MM.1S (cell line): Measurements from ENCODE around the gene SEMA4C.

ENCODE experiments used
- DNase-seq: peaks from one replicate; pipeline ENCODE4 v3.0.0-alpha.2; 2015
- H2AFZ ChIP-seq: fragments of 300-600 bp; sonication (generic); 2 replicates; pipeline ENCODE4 v1.6.0; 2016; ENCODE audit warnings: antibody characterized with exemption, low read length
- H3F3A ChIP-seq: fragments of 300-600 bp; sonication (generic); 2 replicates; pipeline ENCODE4 v1.6.1; 2016; ENCODE audit warnings: mild to moderate bottlenecking, antibody characterized with exemption, low read length, moderate library complexity, mixed read lengths; ENCODE audit not compliant: insufficient read depth
- H3K27ac ChIP-seq: fragments of 300-600 bp; sonication (generic); 2 replicates; pipeline ENCODE4 v1.5.1; 2016; ENCODE audit warnings: mild to moderate bottlenecking, low read length
- H3K27me3 ChIP-seq: fragments of 300-600 bp; sonication (generic); replicated peaks from 2 replicates; pipeline ENCODE4 v1.6.0; 2016; ENCODE audit warnings: low read length; ENCODE audit not compliant: insufficient read depth
- H3K36me3 ChIP-seq: fragments of 300-600 bp; sonication (generic); replicated peaks from 2 replicates; pipeline ENCODE4 v1.6.1; 2016; ENCODE audit warnings: mild to moderate bottlenecking, low read length, mixed read lengths; ENCODE audit not compliant: insufficient read depth
- H3K4me1 ChIP-seq: fragments of 300-600 bp; sonication (generic); 2 replicates; pipeline ENCODE4 v1.6.1; 2016; ENCODE audit warnings: low read length, mixed read lengths
- H3K4me2 ChIP-seq: fragments of 300-600 bp; sonication (generic); 2 replicates; pipeline ENCODE4 v1.6.0; 2016; ENCODE audit warnings: low read depth, low read length
- H3K4me3 ChIP-seq: fragments of 300-600 bp; sonication (generic); 2 replicates; pipeline ENCODE4 v1.5.1; 2016; ENCODE audit warnings: low read length, mixed read lengths
- H3K79me2 ChIP-seq: fragments of 300-600 bp; sonication (generic); 2 replicates; pipeline ENCODE4 v1.6.1; 2016; ENCODE audit warnings: mixed run types, low read length, mixed read lengths
- H3K9ac ChIP-seq: fragments of 300-600 bp; sonication (generic); 2 replicates; pipeline ENCODE4 v1.6.1; 2016; ENCODE audit warnings: low read length, mixed read lengths
- H3K9me2 ChIP-seq: fragments of 300-600 bp; sonication (generic); replicated peaks from 2 replicates; pipeline ENCODE4 v1.6.1; 2016; ENCODE audit warnings: mild to moderate bottlenecking, low read length, mixed read lengths; ENCODE audit not compliant: insufficient read depth
- H3K9me3 ChIP-seq: fragments of 300-600 bp; sonication (generic); replicated peaks from 2 replicates; pipeline ENCODE4 v1.6.1; 2016; ENCODE audit warnings: mild to moderate bottlenecking, low read length, mixed read lengths; ENCODE audit not compliant: insufficient read depth
- H4K20me1 ChIP-seq: fragments of 300-600 bp; sonication (generic); 2 replicates; pipeline ENCODE4 v1.6.1; 2016; ENCODE audit warnings: mild to moderate bottlenecking, low read length, moderate library complexity, mixed read lengths; ENCODE audit not compliant: insufficient read depth
- EZH2 ChIP-seq: fragments of 300-600 bp; sonication (generic); optimal IDR thresholded peaks from 2 replicates; pipeline ENCODE3; 2017; ENCODE audit warnings: low read depth, mild to moderate bottlenecking, antibody characterized with exemption, low read length, mixed read lengths
- EZH2phosphoT487 ChIP-seq: fragments of 300-600 bp; sonication (generic); IDR thresholded peaks from 2 replicates; pipeline ENCODE4 v1.6.1; 2018; ENCODE audit warnings: antibody characterized with exemption, low read length
- TF ChIP-seq, protein P1 (sequence below): fragments of 300-600 bp; sonication (generic); IDR thresholded peaks from 2 replicates; pipeline ENCODE4 v1.5.1; 2016; ENCODE audit warnings: antibody characterized with exemption, low read length, mixed read lengths

Gene SEMA4C

DNA sequence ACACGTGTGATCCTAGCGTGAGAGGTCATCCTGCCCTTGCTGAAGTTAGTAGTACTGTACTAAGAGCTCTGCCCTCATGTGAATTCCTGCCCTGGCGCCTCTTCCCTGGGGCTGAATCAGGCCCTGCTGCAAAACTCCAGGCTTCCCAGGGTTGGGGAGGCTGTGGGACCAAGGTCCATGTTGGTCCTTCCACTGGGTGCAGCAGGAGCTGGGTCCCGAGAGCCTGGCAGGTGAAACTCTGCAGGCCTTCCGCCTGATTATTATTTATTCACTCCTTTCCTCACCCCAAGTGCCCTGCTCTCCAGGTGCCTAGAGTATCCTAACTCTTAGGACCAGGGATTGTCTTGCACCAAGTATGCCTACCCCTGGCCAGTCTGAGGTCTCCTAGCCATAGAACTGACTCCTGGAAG, 59.1 kb downstream of the SEMA4C start:
- no peak for DNase-seq
- no peak overlapping the region for H3K9ac ChIP-seq
- H3K27ac ChIP-seq: no peak overlapping the region
- H4K20me1 ChIP-seq: no peaks in the 10 kb centered on the region
- no peak overlapping the region for H3K4me2 ChIP-seq
- no peaks in the 10 kb centered on the region for H3K27me3 ChIP-seq
- no peaks in the 10 kb centered on the region for H3K79me2 ChIP-seq
- no peak overlapping the region for H2AFZ ChIP-seq
- peaks cover 4% of the 10 kb centered on the region for H3K4me1 ChIP-seq
- no peak for TF ChIP-seq EZH2
- TF ChIP-seq, protein P1, sequence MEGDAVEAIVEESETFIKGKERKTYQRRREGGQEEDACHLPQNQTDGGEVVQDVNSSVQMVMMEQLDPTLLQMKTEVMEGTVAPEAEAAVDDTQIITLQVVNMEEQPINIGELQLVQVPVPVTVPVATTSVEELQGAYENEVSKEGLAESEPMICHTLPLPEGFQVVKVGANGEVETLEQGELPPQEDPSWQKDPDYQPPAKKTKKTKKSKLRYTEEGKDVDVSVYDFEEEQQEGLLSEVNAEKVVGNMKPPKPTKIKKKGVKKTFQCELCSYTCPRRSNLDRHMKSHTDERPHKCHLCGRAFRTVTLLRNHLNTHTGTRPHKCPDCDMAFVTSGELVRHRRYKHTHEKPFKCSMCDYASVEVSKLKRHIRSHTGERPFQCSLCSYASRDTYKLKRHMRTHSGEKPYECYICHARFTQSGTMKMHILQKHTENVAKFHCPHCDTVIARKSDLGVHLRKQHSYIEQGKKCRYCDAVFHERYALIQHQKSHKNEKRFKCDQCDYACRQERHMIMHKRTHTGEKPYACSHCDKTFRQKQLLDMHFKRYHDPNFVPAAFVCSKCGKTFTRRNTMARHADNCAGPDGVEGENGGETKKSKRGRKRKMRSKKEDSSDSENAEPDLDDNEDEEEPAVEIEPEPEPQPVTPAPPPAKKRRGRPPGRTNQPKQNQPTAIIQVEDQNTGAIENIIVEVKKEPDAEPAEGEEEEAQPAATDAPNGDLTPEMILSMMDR: no peak
- TF ChIP-seq EZH2phosphoT487: no peak
- no peaks in the 10 kb centered on the region for H3K9me2 ChIP-seq
- H3K9me3 ChIP-seq: no peaks in the 10 kb centered on the region
- no peak overlapping the region for H3K4me3 ChIP-seq
- no peaks in the 10 kb centered on the region for H3K36me3 ChIP-seq
- H3F3A ChIP-seq: peaks cover 8% of the 10 kb centered on the region; the same call in 1 of the 2 replicates

DNA sequence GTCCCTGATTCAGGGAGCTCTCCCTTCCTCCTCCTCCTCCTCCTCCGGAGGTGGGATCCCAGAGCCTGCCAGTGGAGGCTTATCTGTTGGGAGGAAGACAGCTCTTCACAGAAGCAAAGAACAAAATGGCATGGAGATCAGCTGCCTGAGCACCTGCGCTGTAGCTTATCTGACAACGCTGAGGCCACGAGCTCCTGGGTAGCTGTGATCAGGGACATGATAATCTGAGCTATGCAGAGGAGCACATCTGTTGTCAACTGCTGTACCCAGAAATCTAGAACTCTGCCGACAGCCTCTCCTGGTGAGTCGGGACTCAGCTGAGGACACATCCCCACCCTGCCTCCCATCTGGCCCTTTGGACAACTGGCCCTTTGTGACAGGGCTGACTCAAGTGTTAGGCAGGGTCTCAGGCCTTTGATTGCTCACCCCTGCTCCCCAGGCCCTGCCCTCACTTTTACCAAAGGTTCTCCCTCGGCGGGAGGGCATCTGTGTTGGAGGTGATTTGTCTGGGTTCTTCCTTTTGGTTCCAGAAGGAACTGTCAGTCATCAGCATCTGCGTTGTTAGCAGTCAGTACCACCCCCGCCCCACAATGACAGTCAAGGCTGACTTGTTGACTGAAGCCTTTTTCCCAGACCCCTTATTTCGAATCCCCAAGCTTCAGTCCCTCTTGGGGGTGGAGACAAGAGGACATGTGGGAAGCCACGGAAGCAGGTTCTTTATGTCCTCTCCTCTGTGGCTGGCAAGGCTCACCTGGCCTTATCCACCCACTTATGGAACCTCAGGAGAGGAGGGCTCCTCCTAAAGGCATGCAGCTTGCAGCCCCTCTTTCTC, 59.7 kb downstream of the SEMA4C start:
- no peaks in the 10 kb centered on the region for H3K27me3 ChIP-seq
- no peak overlapping the region for H2AFZ ChIP-seq
- H3K9me3 ChIP-seq: no peaks in the 10 kb centered on the region
- no peak overlapping the region for H3K27ac ChIP-seq
- no peaks in the 10 kb centered on the region for H3K79me2 ChIP-seq
- peaks cover 4% of the 10 kb centered on the region for H3K4me1 ChIP-seq
- TF ChIP-seq EZH2: no peak
- no peak for TF ChIP-seq EZH2phosphoT487
- TF ChIP-seq, protein P1: no peak
- no peak overlapping the region for H3K4me3 ChIP-seq
- no peak overlapping the region for H3K9ac ChIP-seq
- no peak for DNase-seq
- no peaks in the 10 kb centered on the region for H3K9me2 ChIP-seq
- peaks cover 4% of the 10 kb centered on the region; the same call in 1 of the 2 replicates for H3F3A ChIP-seq
- no peaks in the 10 kb centered on the region for H3K36me3 ChIP-seq
- H4K20me1 ChIP-seq: no peaks in the 10 kb centered on the region
- H3K4me2 ChIP-seq: no peak overlapping the region
